Measurements from ENCODE around the gene TRIO.

The TRIO gene

GRCh38 chr5:14188778-14189177 is 45.6 kb downstream of the TRIO start:
- peaks cover 39% of the 10 kb centered on the region for H4K20me1 ChIP-seq (ENCODE audit: low read depth, low read length)
- no peaks in the 10 kb centered on the region for H3K9me2 ChIP-seq (replicated peaks; ENCODE audit: insufficient read depth, low read length)
- H3F3A ChIP-seq (ENCODE audit: insufficient read depth): no peaks in the 10 kb centered on the region
- TF ChIP-seq CTCF (IDR thresholded peaks at IDR 0.05; ENCODE audit: insufficient read depth, low read length, poor library complexity, severe bottlenecking) (no peak), EZH2phosphoT487 (conservative IDR thresholded peaks at IDR 0.05; ENCODE audit: low read length) (no peak)
- no peak overlapping the region for H3K9ac ChIP-seq (ENCODE audit: low read length)
- H3K27me3 ChIP-seq (ENCODE audit: low read length): no peaks in the 10 kb centered on the region
- H3K4me3 ChIP-seq (ENCODE audit: insufficient read depth, low read length, poor library complexity, severe bottlenecking): no peak overlapping the region
- no peak overlapping the region for H2AFZ ChIP-seq (ENCODE audit: low read depth, low read length, severe bottlenecking)
- H3K27ac ChIP-seq (ENCODE audit: low read depth, low read length): no peak overlapping the region
- no peaks in the 10 kb centered on the region for H3K36me3 ChIP-seq (ENCODE audit: low read length)
- H3K79me2 ChIP-seq (ENCODE audit: insufficient read depth, low read length): peaks cover 5% of the 10 kb centered on the region; the same call in 1 of the 2 replicates
- H3K4me2 ChIP-seq (ENCODE audit: low read depth, low read length, poor library complexity, severe bottlenecking): no peak overlapping the region
- H3K9me3 ChIP-seq (ENCODE audit: insufficient read depth, low read length): no peaks in the 10 kb centered on the region

GRCh38 chr5:14189680-14190079 is 46.5 kb downstream of the TRIO start:
- Histone ChIP-seq H3F3A (ENCODE audit: insufficient read depth) (no peaks in the 10 kb centered on the region), H3K4me2 (ENCODE audit: low read depth, low read length, poor library complexity, severe bottlenecking) (no peak overlapping the region), H3K79me2 (ENCODE audit: insufficient read depth, low read length) (peaks cover 5% of the 10 kb centered on the region; the same call in 1 of the 2 replicates)

GRCh38 chr5:14190194-14191164 is 47.3 kb downstream of the TRIO start:
- Histone ChIP-seq H3K4me2 (ENCODE audit: low read depth, low read length, poor library complexity, severe bottlenecking) (no peak overlapping the region), H2AFZ (ENCODE audit: low read depth, low read length, severe bottlenecking) (no peak overlapping the region), H3K27ac (ENCODE audit: low read depth, low read length) (no peak overlapping the region), H3K27me3 (ENCODE audit: low read length) (no peaks in the 10 kb centered on the region), H3K79me2 (ENCODE audit: insufficient read depth, low read length) (peaks cover 5% of the 10 kb centered on the region; the same call in 1 of the 2 replicates), H3K36me3 (ENCODE audit: low read length) (no peaks in the 10 kb centered on the region), H3K4me3 (ENCODE audit: insufficient read depth, low read length, poor library complexity, severe bottlenecking) (no peak overlapping the region), H3K9me3 (ENCODE audit: insufficient read depth, low read length) (no peaks in the 10 kb centered on the region), H4K20me1 (ENCODE audit: low read depth, low read length) (peaks cover 39% of the 10 kb centered on the region), H3F3A (ENCODE audit: insufficient read depth) (no peaks in the 10 kb centered on the region), H3K9ac (ENCODE audit: low read length) (no peak overlapping the region), H3K9me2 (replicated peaks; ENCODE audit: insufficient read depth, low read length) (no peaks in the 10 kb centered on the region)
- TF ChIP-seq CTCF (IDR thresholded peaks at IDR 0.05; ENCODE audit: insufficient read depth, low read length, poor library complexity, severe bottlenecking): no peak
- no peak for TF ChIP-seq EZH2phosphoT487 (conservative IDR thresholded peaks at IDR 0.05; ENCODE audit: low read length)

More at GRCh38 chr5:14189680-14190079, 46.5 kb downstream of the TRIO start:
- H3K4me3 ChIP-seq (ENCODE audit: insufficient read depth, low read length, poor library complexity, severe bottlenecking): no peak overlapping the region
- H2AFZ ChIP-seq (ENCODE audit: low read depth, low read length, severe bottlenecking): no peak overlapping the region
- H3K9me2 ChIP-seq (replicated peaks; ENCODE audit: insufficient read depth, low read length): no peaks in the 10 kb centered on the region
- no peaks in the 10 kb centered on the region for H3K36me3 ChIP-seq (ENCODE audit: low read length)
- H3K27ac ChIP-seq (ENCODE audit: low read depth, low read length): no peak overlapping the region
- H3K9ac ChIP-seq (ENCODE audit: low read length): no peak overlapping the region
- peaks cover 39% of the 10 kb centered on the region for H4K20me1 ChIP-seq (ENCODE audit: low read depth, low read length)
- no peaks in the 10 kb centered on the region for H3K9me3 ChIP-seq (ENCODE audit: insufficient read depth, low read length)
- no peaks in the 10 kb centered on the region for H3K27me3 ChIP-seq (ENCODE audit: low read length)
- no peak for TF ChIP-seq EZH2phosphoT487 (conservative IDR thresholded peaks at IDR 0.05; ENCODE audit: low read length)
- no peak for TF ChIP-seq CTCF (IDR thresholded peaks at IDR 0.05; ENCODE audit: insufficient read depth, low read length, poor library complexity, severe bottlenecking)
